Heart right ventricle (tissue), 16 donors: ENCODE data around the gene CACNA1B. TPM values are rescaled to one million over a fixed set of nuclear protein-coding genes. Genes with fewer than 3 reads are reported as not detected.

Experiments used
- ATAC-seq, 8 donors: fragments of 200-7000 bp; cut with Tn5 transposase; one replicate each; pipeline ENCODE4 v1.9.1; 2020; ENCODE audit warnings: mild to moderate bottlenecking in 8 of 8, moderate library complexity in 8 of 8, moderate number of reproducible peaks in 1 of 8
- DNase-seq, 2 donors: peaks; one replicate each; pipeline ENCODE4 v3.0.0-alpha.2; 2020
- H3K27ac ChIP-seq, 10 donors: fragments of 200-600 bp; sonication (generic) in 2 of 10; one replicate each; pipeline versions ENCODE4 v1.5.0 to v1.8.0; 2020 to 2022; ENCODE audit warnings: mild to moderate bottlenecking in 3 of 10
- H3K27me3 ChIP-seq, 7 donors: fragments of 200-600 bp; one replicate each; pipeline ENCODE4 v1.8.0; 2021 to 2022; ENCODE audit warnings: mild to moderate bottlenecking in 2 of 7
- H3K36me3 ChIP-seq, 9 donors: fragments of 200-600 bp; sonication (generic) in 1 of 9; one replicate each; pipeline versions ENCODE4 v1.5.0 to v1.8.0; 2020 to 2022; ENCODE audit warnings: mild to moderate bottlenecking in 2 of 9
- H3K4me1 ChIP-seq, 9 donors: fragments of 200-600 bp; sonication (generic) in 1 of 9; one replicate each; pipeline versions ENCODE4 v1.5.0 to v1.8.0; 2020 to 2022; ENCODE audit warnings: mild to moderate bottlenecking in 4 of 9
- H3K4me3 ChIP-seq, 10 donors: fragments of 200-600 bp; sonication (generic) in 2 of 10; one replicate each; pipeline versions ENCODE4 v1.5.0 to v1.8.0; 2020 to 2022; ENCODE audit warnings: mild to moderate bottlenecking in 7 of 10, moderate library complexity in 2 of 10
- H3K9me3 ChIP-seq, 11 donors: fragments of 200-600 bp in 10 of 11; sonication (generic) in 2 of 11; one replicate each; pipeline versions ENCODE4 v1.5.0 to v1.8.0; 2013 to 2022; ENCODE audit warnings: mild to moderate bottlenecking in 2 of 11, control low read depth in 1 of 11, moderate library complexity in 1 of 11
- CTCF ChIP-seq, 9 donors: fragments of 200-600 bp; sonication (generic) in 2 of 9; IDR thresholded peaks; one replicate each; pipeline versions ENCODE4 v1.5.0 to v1.8.0; 2021 to 2022; ENCODE audit warnings: antibody characterized with exemption in 9 of 9, mild to moderate bottlenecking in 5 of 9, moderate library complexity in 1 of 9
- WGBS, 2 donors: extraction: QIAGEN DNeasy Blood & Tissue Kit; methylation state at CpG; one replicate each; pipeline ENCODE4 v1.1.7; 2013; ENCODE audit warnings: inconsistent platforms in 1 of 2; 5-methylcytosine and 5-hydroxymethylcytosine counted together
- intact Hi-C, 10 donors: fragments of 100-400 bp; cut with DNase I; formaldehyde crosslinking; loops; one replicate each; pipeline versions ENCODE4 v1.11.1 to v1.14.2; 2022
- polyA plus RNA-seq, 2 donors: library from polyadenylated mRNA; stranded (reverse); fragments of 200-250 nt; gene quantifications; one replicate each; pipeline ENCODE4 v1.2.3, GENCODE V29; 2013
- total RNA-seq, 10 donors: library from RNA; stranded (reverse); fragmentation: NEBNext Ultra II Directional in 3 of 10; extraction: Animal tissue kit (Norgen Biotek cat#: 25700) in 3 of 10; gene quantifications; one replicate each; pipeline versions ENCODE4 v1.2.1 to v1.2.4, GENCODE V29; 2021 to 2023
- donor health status: Arrhythmogenic right ventricular cardiomyopathy.
- donor health status: ischemic (EF 13 %, LVEDD 7.1; RV severe dilation, severe dysfunction).
- donor health status: healthy with polysubstance abuse.
- donor health status: DM: no; HTN: yes; CAD: no.
- donor health status: DM: no; HTN: no; CAD: no.
- donor health status: ischemic (EF 25% LVEDD 6.9; RV normal size, moderate dysfunction).
- donor health status: ischemic (EF 25% LVEDD 5.7; RV mildly dilated, moderate dysfunction).
- donor health status: healthy.
- donor health status: DM: yes; HTN: yes; CAD: no.
- donor health status: Ischemic cardiomyopathy.
- donor health status: ischemic (EF 35%, LVEDD 5.7; RV mildly dilated, moderate dysfunction).
- donor health status: nonischemic (EF 11% LVEDD 7.7; RV severe dilation, severe dysfunction).
- donor health status: DM: yes; HTN: yes; CAD: no.
- donor health status: PGD.
- donor health status: ischemic (EF 29% LVEDD 5.4; RV normal size, mild dysfunction).
- donor health status: nonischemic (EF 23%, LVEDD 6.1; RV moderate dilation, normal function).

The CACNA1B gene
- total and polyA plus RNA-seq, 12 donors, result under 0.01 to 0.66 (median 0.15) TPM; not detected in 1

GRCh38 chr9:137972355-137972987 lies 94.9 kb downstream of the CACNA1B start:
- no peak overlapping the region for H3K4me3 ChIP-seq
- no peak overlapping the region for H3K27ac ChIP-seq
- H3K27me3 ChIP-seq, result peaks cover 0 to 20% (median 0%) of the 10 kb centered on the region in 7 donors
- ATAC-seq (no peak), DNase-seq (no peak)
- 88 to 92% methylated on average over 16 of the region's 16 CpGs for WGBS, 2 donors
- TF ChIP-seq CTCF (IDR thresholded peaks at IDR 0.05), result no peak
- no peaks in the 10 kb centered on the region for H3K4me1 ChIP-seq
- H3K36me3 ChIP-seq, result no peaks in the 10 kb centered on the region
- intact Hi-C loops, result no loop called here
- H3K9me3 ChIP-seq, result no peaks in the 10 kb centered on the region

- no peak for DNase-seq
- H3K4me3 ChIP-seq, result no peak overlapping the region
- intact Hi-C loops, result no loop called here
- H3K27me3 ChIP-seq, result peaks cover 0 to 20% (median 0%) of the 10 kb centered on the region in 7 donors
- H3K36me3 ChIP-seq, result no peaks in the 10 kb centered on the region
- WGBS, 2 donors, result 83 to 86% methylated on average over 13 of the region's 13 CpGs
- no peak overlapping the region for H3K27ac ChIP-seq
- no peaks in the 10 kb centered on the region for H3K9me3 ChIP-seq
- no peak for ATAC-seq
- H3K4me1 ChIP-seq, result no peaks in the 10 kb centered on the region
- no peak for TF ChIP-seq CTCF (IDR thresholded peaks at IDR 0.05)
These were observed 95.4 kb downstream of the CACNA1B start for GRCh38 chr9:137972988-137973470.

DNA sequence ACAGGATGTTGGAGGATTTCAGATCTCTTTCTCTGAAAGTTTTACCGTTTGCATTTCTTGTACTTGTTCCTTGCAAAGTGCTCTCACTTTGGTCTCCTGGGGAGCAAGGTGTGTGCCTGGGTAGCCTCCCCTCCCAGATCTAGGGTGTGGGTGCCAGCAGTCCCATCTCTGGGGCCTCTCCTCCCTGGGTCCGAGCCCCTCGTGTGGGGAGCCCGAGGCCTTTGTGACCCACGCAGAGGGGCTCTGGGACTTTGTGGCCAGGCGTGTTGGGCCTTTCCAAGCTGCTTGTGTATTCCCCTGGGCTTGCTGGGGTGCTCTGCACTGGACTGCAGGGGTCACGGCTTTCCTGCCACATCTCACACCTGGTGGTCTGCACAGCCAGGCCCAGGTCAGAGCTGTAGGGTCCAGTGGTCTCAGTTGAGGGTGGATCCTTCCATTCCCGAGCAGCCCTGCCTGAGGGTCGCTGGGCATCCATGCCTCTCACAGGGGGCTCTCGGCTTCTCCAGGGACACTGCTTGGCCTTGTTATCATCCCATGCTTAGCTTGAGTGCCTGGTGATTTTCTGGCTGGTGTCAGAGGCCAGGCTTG lies 96.3 kb downstream of the CACNA1B start:
- Histone ChIP-seq H3K36me3 (no peaks in the 10 kb centered on the region), H3K9me3 (no peaks in the 10 kb centered on the region), H3K27ac (no peak overlapping the region), H3K27me3 (peaks cover 0 to 20% (median 0%) of the 10 kb centered on the region in 7 donors), H3K4me3 (no peak overlapping the region), H3K4me1 (no peaks in the 10 kb centered on the region)
- no peak for DNase-seq
- no peak for TF ChIP-seq CTCF (IDR thresholded peaks at IDR 0.05)
- intact Hi-C loops, result no loop called here
- ATAC-seq, result no peak
- WGBS, 2 donors, result 77 to 86% methylated on average over 10 of the region's 10 CpGs

DNA sequence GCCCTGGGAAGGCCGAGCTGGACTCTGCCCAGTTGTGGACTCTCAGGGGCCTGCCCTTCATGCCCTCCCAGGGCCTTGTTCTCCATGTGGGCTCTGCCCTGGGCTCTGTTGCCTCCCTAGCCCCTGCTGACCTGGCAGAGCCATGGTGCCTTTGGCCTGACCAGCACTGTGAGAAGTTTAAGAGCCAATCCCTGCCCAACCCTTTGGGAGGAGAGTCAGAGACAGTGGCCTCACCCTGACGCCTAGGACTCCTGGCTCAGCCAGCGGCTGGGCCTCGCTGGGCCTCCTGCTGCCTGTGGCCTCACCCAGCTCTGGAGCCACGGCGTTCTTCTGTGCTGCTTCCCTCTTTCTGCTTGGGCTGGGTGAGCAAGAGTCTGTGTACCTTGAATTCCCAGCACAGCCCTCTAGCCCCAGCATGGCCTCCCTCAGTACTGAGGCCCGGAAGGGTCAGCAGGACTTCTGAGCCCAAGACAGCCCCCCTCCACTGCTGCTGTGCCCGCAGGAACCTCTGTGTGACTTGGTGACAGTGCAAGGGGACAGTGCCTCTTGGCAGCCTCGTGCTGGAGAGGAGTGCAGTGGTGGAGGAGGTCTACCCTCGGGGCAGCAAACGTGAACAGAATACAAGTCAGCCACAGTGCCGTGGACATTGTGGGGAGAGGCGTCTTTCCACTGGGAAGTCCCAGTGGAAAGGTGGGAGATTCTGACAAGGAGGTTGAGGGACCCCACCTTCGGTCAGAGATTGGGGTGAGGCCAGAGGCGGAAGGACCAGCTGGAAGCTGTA lies 97.4 kb downstream of the CACNA1B start:
- Histone ChIP-seq H3K4me1 (no peaks in the 10 kb centered on the region), H3K4me3 (no peak overlapping the region), H3K9me3 (no peaks in the 10 kb centered on the region), H3K27ac (no peak overlapping the region), H3K27me3 (peaks cover 0 to 17% (median 0%) of the 10 kb centered on the region in 7 donors), H3K36me3 (no peaks in the 10 kb centered on the region)
- ATAC-seq (peak in 1 of 8 donors; percentile 11), DNase-seq (no peak)
- TF ChIP-seq CTCF (IDR thresholded peaks at IDR 0.05), result no peak
- WGBS, 2 donors, result 84 to 91% methylated on average over 15 of the region's 15 CpGs
- intact Hi-C loops, result no loop called here
